SK-N-SH (cell line): ENCODE measurements around the gene FBXW5. TPM values are rescaled to one million over a fixed set of nuclear protein-coding genes. Genes with fewer than 3 reads are reported as not detected.

Experiments
- CTCF ChIA-PET: fragments of 300-600, 350-600 bp; formaldehyde crosslinking; extraction: SDS; loops from one replicate; lab custom pipeline; 2021; lab: Yijun Ruan, JAX
- POLR2A ChIA-PET: fragments of 350-600 bp; sonication (Branson Sonifier 250); formaldehyde crosslinking; extraction: SDS; loops from one replicate; lab custom pipeline; 2020; ENCODE audit warnings: antibody characterized with exemption, inconsistent platforms; lab: Yijun Ruan, JAX
- DNase-seq: peaks from one replicate; pipeline ENCODE4 v3.0.0; 2012
- H2AFZ ChIP-seq: fragments of 200-600 bp; sonication (generic); 2 replicates; pipeline ENCODE4 v1.8.1; 2016; ENCODE audit warnings: antibody characterized with exemption, mild to moderate bottlenecking, low read depth
- H3F3A ChIP-seq: fragments of 200-600 bp; sonication (generic); replicated peaks from 2 replicates; pipeline ENCODE3; 2016; ENCODE audit warnings: antibody characterized with exemption, mild to moderate bottlenecking; ENCODE audit not compliant: insufficient read depth
- H3K27ac ChIP-seq, 2 experiments: fragments of 200-500 bp in 1 of 2; fragments of 200-600 bp in 1 of 2; sonication (Bioruptor generic) in 1 of 2; sonication (generic), shearing (Covaris generic) in 1 of 2; 2 replicates each; pipeline versions ENCODE4 v1.5.1 to v1.6.1; 2014 to 2016; ENCODE audit warnings: low read depth in 2 of 2, inconsistent platforms in 1 of 2, low read length in 1 of 2, mild to moderate bottlenecking in 1 of 2, mixed read lengths in 1 of 2
- H3K27me3 ChIP-seq: fragments of 200-600 bp; sonication (generic), shearing (Covaris generic); 2 replicates; pipeline ENCODE4 v1.6.1; 2016; ENCODE audit warnings: mixed run types; ENCODE audit not compliant: insufficient read depth
- H3K36me3 ChIP-seq, 2 experiments: fragments of 200-500 bp in 1 of 2; fragments of 200-600 bp in 1 of 2; sonication (Bioruptor generic) in 1 of 2; sonication (generic) in 1 of 2; replicated peaks in 1 of 2; 2 replicates each; pipeline versions ENCODE3 to v1.5.1; 2014 to 2016; ENCODE audit warnings: low read length in 1 of 2, mild to moderate bottlenecking in 1 of 2; ENCODE audit not compliant: insufficient read depth in 2 of 2, control insufficient read depth in 1 of 2
- H3K4me1 ChIP-seq, 2 experiments: fragments of 200-500 bp in 1 of 2; fragments of 200-600 bp in 1 of 2; sonication (Bioruptor generic) in 1 of 2; sonication (generic), shearing (Covaris generic) in 1 of 2; 2 replicates each; pipeline versions ENCODE4 v1.5.1 to v1.6.1; 2014 to 2016; ENCODE audit warnings: low read depth in 1 of 2, low read length in 1 of 2, mixed run types in 1 of 2; ENCODE audit not compliant: insufficient read depth in 2 of 2, control insufficient read depth in 1 of 2
- H3K4me2 ChIP-seq: fragments of 200-600 bp; sonication (generic), shearing (Covaris generic); 2 replicates; pipeline ENCODE4 v1.6.1; 2017; ENCODE audit warnings: mixed run types
- H3K4me3 ChIP-seq, 2 experiments: fragments of 200-500 bp in 1 of 2; fragments of 200-600 bp in 1 of 2; sonication (Bioruptor generic) in 1 of 2; sonication (generic), shearing (Covaris generic) in 1 of 2; 2 replicates each; pipeline versions ENCODE4 v1.5.1 to v1.8.1; 2014 to 2016; ENCODE audit warnings: low read depth in 2 of 2, inconsistent platforms in 1 of 2, low read length in 1 of 2, mild to moderate bottlenecking in 1 of 2, mixed read lengths in 1 of 2, moderate library complexity in 1 of 2
- H3K79me2 ChIP-seq: fragments of 200-600 bp; sonication (generic); 2 replicates; pipeline ENCODE4 v1.8.1; 2017; ENCODE audit warnings: mild to moderate bottlenecking; ENCODE audit not compliant: insufficient read depth
- H3K9ac ChIP-seq: fragments of 200-600 bp; sonication (generic); 2 replicates; pipeline ENCODE4 v1.6.1; 2017; ENCODE audit warnings: mixed run types
- H3K9me2 ChIP-seq: fragments of 200-600 bp; sonication (generic); 2 replicates; pipeline ENCODE4 v1.6.1; 2017; ENCODE audit warnings: mixed run types
- H3K9me3 ChIP-seq: fragments of 200-600 bp; sonication (generic); 2 replicates; pipeline ENCODE4 v1.6.1; 2017; ENCODE audit warnings: mixed run types, mild to moderate bottlenecking, moderate library complexity
- H4K20me1 ChIP-seq: fragments of 200-600 bp; sonication (generic); 2 replicates; pipeline ENCODE4 v1.6.1; 2017; ENCODE audit warnings: mild to moderate bottlenecking, mixed run types; ENCODE audit not compliant: insufficient read depth
- CHD2 ChIP-seq: fragments of 150-350 bp; IDR thresholded peaks from 2 replicates; pipeline ENCODE4 v1.6.1; 2018; ENCODE audit warnings: low read length; ENCODE audit not compliant: partially characterized antibody
- JUND ChIP-seq: IDR thresholded peaks from 2 replicates; pipeline ENCODE4 v1.4.0; 2012
- MXI1 ChIP-seq: IDR thresholded peaks from 2 replicates; pipeline ENCODE4 v1.6.1; 2012; ENCODE audit warnings: mild to moderate bottlenecking, low read depth, low read length, improper control_type of control experiment
- POLR2AphosphoS5 ChIP-seq: IDR thresholded peaks from 2 replicates; pipeline ENCODE4 v1.6.1; 2012; ENCODE audit warnings: low read depth, low read length
- RCOR1 ChIP-seq: fragments of 150-350 bp; IDR thresholded peaks from 2 replicates; pipeline ENCODE4 v1.6.1; 2017; ENCODE audit warnings: antibody characterized with exemption, low read length
- RXRA ChIP-seq: IDR thresholded peaks from 2 replicates; pipeline ENCODE4 v1.4.0; 2012; ENCODE audit warnings: low read depth, mild to moderate bottlenecking, borderline replicate concordance
- SMC3 ChIP-seq: IDR thresholded peaks from 2 replicates; pipeline ENCODE4 v1.6.1; 2012; ENCODE audit warnings: low read depth, low read length, improper control_type of control experiment
- YY1 ChIP-seq: IDR thresholded peaks from 2 replicates; pipeline ENCODE4 v1.4.0; 2012; ENCODE audit warnings: low read depth, mild to moderate bottlenecking
- WGBS: methylation state at CpG from one replicate; pipeline ENCODE4 v1.1.6; 2017; ENCODE audit warnings: low lambda C conversion rate; 5-methylcytosine and 5-hydroxymethylcytosine counted together
- polyA plus RNA-seq, 3 experiments: library from polyadenylated mRNA; depleted of rRNA; stranded (reverse); fragments of >200 nt; gene quantifications; 2 replicates each; pipeline ENCODE4 v1.2.3, GENCODE V29; 2012
- TF ChIP-seq, protein P1 (sequence below): fragments of 150-350 bp; IDR thresholded peaks from 2 replicates; pipeline ENCODE4 v1.6.1; 2016; ENCODE audit warnings: mild to moderate bottlenecking, low read depth, low read length
- TF ChIP-seq, protein P2 (sequence below): IDR thresholded peaks from 2 replicates; pipeline ENCODE4 v1.6.1; 2012; ENCODE audit warnings: mild to moderate bottlenecking, low read depth, low read length, moderate library complexity
- TF ChIP-seq, protein P3 (sequence below): IDR thresholded peaks from 2 replicates; pipeline ENCODE4 v1.4.0; 2012; ENCODE audit warnings: low read depth, borderline replicate concordance

FBXW5 gene
- polyA plus RNA-seq, 1 of the 3 experiments (the other 2 are of a cell fraction), result 78.9 TPM

DNA sequence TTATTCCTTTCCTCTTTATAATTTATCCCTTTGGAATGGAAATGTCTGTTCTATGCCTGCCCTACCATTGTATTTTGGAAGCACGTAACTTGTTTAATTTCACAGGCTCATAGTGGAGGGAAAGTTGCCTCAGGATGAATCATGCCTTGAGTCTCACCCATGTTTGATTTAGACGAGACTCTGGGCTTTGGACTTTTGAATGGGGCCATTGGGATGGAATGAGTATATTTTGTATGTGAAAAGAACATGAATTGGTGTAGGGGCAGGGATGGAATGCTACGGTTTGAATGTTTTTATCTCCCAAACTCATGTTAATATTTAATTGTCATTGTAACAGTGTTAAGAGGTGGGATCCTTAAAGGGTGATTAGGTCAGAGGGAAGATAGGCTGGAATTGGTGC is 10.3 kb downstream of the FBXW5 start:
- no peak overlapping the region for H3K9ac ChIP-seq
- H3K4me3 ChIP-seq, result no peak overlapping the region
- no peaks in the 10 kb centered on the region for H3K4me1 ChIP-seq
- peaks cover 13% of the 10 kb centered on the region for H3F3A ChIP-seq
- CTCF ChIA-PET, result no interaction called here
- H3K36me3 ChIP-seq, result peaks cover under 1 to 27% of the 10 kb centered on the region in 2 experiments
- no peak for DNase-seq
- no peaks in the 10 kb centered on the region for H3K27me3 ChIP-seq
- H3K27ac ChIP-seq, result no peak overlapping the region
- no peaks in the 10 kb centered on the region for H4K20me1 ChIP-seq
- H3K79me2 ChIP-seq, result no peaks in the 10 kb centered on the region
- H3K4me2 ChIP-seq, result no peak overlapping the region
- WGBS, result 89% methylated on average over 3 of the region's 3 CpGs
- H2AFZ ChIP-seq, result no peak overlapping the region
- no peaks in the 10 kb centered on the region for H3K9me2 ChIP-seq
- TF ChIP-seq POLR2AphosphoS5 (no peak), RXRA (no peak), CHD2 (no peak), YY1 (no peak), JUND (no peak), MXI1 (no peak), RCOR1 (no peak), SMC3 (no peak)
- TF ChIP-seq, protein P1, sequence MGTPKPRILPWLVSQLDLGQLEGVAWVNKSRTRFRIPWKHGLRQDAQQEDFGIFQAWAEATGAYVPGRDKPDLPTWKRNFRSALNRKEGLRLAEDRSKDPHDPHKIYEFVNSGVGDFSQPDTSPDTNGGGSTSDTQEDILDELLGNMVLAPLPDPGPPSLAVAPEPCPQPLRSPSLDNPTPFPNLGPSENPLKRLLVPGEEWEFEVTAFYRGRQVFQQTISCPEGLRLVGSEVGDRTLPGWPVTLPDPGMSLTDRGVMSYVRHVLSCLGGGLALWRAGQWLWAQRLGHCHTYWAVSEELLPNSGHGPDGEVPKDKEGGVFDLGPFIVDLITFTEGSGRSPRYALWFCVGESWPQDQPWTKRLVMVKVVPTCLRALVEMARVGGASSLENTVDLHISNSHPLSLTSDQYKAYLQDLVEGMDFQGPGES, result no peak
- TF ChIP-seq, protein P2, sequence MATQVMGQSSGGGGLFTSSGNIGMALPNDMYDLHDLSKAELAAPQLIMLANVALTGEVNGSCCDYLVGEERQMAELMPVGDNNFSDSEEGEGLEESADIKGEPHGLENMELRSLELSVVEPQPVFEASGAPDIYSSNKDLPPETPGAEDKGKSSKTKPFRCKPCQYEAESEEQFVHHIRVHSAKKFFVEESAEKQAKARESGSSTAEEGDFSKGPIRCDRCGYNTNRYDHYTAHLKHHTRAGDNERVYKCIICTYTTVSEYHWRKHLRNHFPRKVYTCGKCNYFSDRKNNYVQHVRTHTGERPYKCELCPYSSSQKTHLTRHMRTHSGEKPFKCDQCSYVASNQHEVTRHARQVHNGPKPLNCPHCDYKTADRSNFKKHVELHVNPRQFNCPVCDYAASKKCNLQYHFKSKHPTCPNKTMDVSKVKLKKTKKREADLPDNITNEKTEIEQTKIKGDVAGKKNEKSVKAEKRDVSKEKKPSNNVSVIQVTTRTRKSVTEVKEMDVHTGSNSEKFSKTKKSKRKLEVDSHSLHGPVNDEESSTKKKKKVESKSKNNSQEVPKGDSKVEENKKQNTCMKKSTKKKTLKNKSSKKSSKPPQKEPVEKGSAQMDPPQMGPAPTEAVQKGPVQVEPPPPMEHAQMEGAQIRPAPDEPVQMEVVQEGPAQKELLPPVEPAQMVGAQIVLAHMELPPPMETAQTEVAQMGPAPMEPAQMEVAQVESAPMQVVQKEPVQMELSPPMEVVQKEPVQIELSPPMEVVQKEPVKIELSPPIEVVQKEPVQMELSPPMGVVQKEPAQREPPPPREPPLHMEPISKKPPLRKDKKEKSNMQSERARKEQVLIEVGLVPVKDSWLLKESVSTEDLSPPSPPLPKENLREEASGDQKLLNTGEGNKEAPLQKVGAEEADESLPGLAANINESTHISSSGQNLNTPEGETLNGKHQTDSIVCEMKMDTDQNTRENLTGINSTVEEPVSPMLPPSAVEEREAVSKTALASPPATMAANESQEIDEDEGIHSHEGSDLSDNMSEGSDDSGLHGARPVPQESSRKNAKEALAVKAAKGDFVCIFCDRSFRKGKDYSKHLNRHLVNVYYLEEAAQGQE, result no peak
- TF ChIP-seq, protein P3, sequence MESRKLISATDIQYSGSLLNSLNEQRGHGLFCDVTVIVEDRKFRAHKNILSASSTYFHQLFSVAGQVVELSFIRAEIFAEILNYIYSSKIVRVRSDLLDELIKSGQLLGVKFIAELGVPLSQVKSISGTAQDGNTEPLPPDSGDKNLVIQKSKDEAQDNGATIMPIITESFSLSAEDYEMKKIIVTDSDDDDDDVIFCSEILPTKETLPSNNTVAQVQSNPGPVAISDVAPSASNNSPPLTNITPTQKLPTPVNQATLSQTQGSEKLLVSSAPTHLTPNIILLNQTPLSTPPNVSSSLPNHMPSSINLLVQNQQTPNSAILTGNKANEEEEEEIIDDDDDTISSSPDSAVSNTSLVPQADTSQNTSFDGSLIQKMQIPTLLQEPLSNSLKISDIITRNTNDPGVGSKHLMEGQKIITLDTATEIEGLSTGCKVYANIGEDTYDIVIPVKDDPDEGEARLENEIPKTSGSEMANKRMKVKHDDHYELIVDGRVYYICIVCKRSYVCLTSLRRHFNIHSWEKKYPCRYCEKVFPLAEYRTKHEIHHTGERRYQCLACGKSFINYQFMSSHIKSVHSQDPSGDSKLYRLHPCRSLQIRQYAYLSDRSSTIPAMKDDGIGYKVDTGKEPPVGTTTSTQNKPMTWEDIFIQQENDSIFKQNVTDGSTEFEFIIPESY, result no peak
- TF ChIP-seq, all 33 proteins: peak for 0
- no peaks in the 10 kb centered on the region for H3K9me3 ChIP-seq
- POLR2A ChIA-PET, result no interaction called here
